PFSK-1 (cell line): ENCODE results near the gene TESMIN.

Experiments
- REST ChIP-seq, 2 experiments: IDR thresholded peaks; 2 replicates each; pipeline versions ENCODE4 v1.6.1 to v1.8.0; 2011 to 2012; ENCODE audit warnings: low read depth in 2 of 2, low read length in 2 of 2, control low read depth in 1 of 2, inconsistent platforms in 1 of 2, mild to moderate bottlenecking in 1 of 2, moderate library complexity in 1 of 2; ENCODE audit not compliant: insufficient read depth in 1 of 2
- SIN3A ChIP-seq: IDR thresholded peaks from 2 replicates; pipeline ENCODE4 v1.6.1; 2012; ENCODE audit warnings: mild to moderate bottlenecking, low read length, moderate library complexity, borderline replicate concordance; ENCODE audit not compliant: insufficient read depth
- TAF1 ChIP-seq: IDR thresholded peaks from 2 replicates; pipeline ENCODE4 v1.6.1; 2012; ENCODE audit warnings: low read length, control low read depth, borderline replicate concordance; ENCODE audit not compliant: insufficient read depth

GRCh38 chr11:68727783-68728182 is 23.5 kb downstream of the TESMIN start:
- TF ChIP-seq SIN3A: no peak
- no peak for TF ChIP-seq REST (IDR thresholded peaks at IDR 0.05; ENCODE audit: insufficient read depth in 1 of 2, low read depth in 2 of 2, low read length in 2 of 2)
- TF ChIP-seq TAF1: no peak
